Caco-2 (cell line): ENCODE measurements around the gene ZNF684. TPM values are rescaled to one million over a fixed set of nuclear protein-coding genes. Genes with fewer than 3 reads are reported as not detected.

Experiments used
- BruUV-seq: library from RNA; stranded (reverse); fragments of 400-500 nt; replicated peaks from 2 replicates; lab custom pipeline; 2021; lab: Mats Ljungman, UMichigan
- CTCF ChIA-PET: fragments of 300-600 bp; sonication (Branson Sonifier 250); formaldehyde crosslinking; loops from one replicate; lab custom pipeline; 2022; ENCODE audit warnings: antibody characterized with exemption; lab: Charles Lee
- POLR2A ChIA-PET: fragments of 300-600 bp; sonication (Branson Sonifier 250); formaldehyde crosslinking; loops from one replicate; lab custom pipeline; 2022; ENCODE audit warnings: antibody characterized with exemption; lab: Charles Lee
- DNase-seq, 2 experiments: peaks; one replicate each; pipeline versions ENCODE4 v3.0.0 to v3.0.0-alpha.2; 2020 to 2022
- H3K27me3 ChIP-seq: replicated peaks from 2 replicates; pipeline ENCODE4 v1.6.0; 2011; ENCODE audit warnings: low read length; ENCODE audit not compliant: control insufficient read depth, insufficient read depth
- H3K36me3 ChIP-seq: 2 replicates; pipeline ENCODE4 v1.5.1; 2011; ENCODE audit warnings: low read length; ENCODE audit not compliant: control insufficient read depth, insufficient read depth
- H3K4me1 ChIP-seq: fragments of 250-450 bp; sonication (Bioruptor Pico); 2 replicates; pipeline ENCODE4 v1.5.1; 2020; ENCODE audit warnings: mild to moderate bottlenecking
- H3K4me3 ChIP-seq: 2 replicates; pipeline ENCODE4 v1.5.1; 2011; ENCODE audit warnings: low read depth, mild to moderate bottlenecking, control low read depth, low read length
- H3K9me3 ChIP-seq: fragments of 250-450 bp; sonication (Bioruptor Pico); 2 replicates; pipeline ENCODE4 v1.5.1; 2020; ENCODE audit warnings: mild to moderate bottlenecking, moderate library complexity
- H3K27ac Mint-ChIP-seq: one replicate; pipeline ENCODE4 v1.8.0; 2022; ENCODE audit warnings: mixed read lengths; ENCODE audit not compliant: unreplicated experiment
- H3K27me3 Mint-ChIP-seq: one replicate; pipeline ENCODE4 v1.8.0; 2022; ENCODE audit warnings: mixed read lengths; ENCODE audit not compliant: insufficient read depth, unreplicated experiment
- H3K36me3 Mint-ChIP-seq: one replicate; pipeline ENCODE4 v1.8.0; 2022; ENCODE audit warnings: mild to moderate bottlenecking, mixed read lengths; ENCODE audit not compliant: insufficient read depth, unreplicated experiment
- H3K4me1 Mint-ChIP-seq: one replicate; pipeline ENCODE4 v1.8.0; 2022; ENCODE audit warnings: low read depth, mixed read lengths; ENCODE audit not compliant: unreplicated experiment
- H3K4me3 Mint-ChIP-seq: one replicate; pipeline ENCODE4 v1.8.0; 2022; ENCODE audit warnings: mild to moderate bottlenecking, moderate library complexity, mixed read lengths; ENCODE audit not compliant: unreplicated experiment
- H3K9me3 Mint-ChIP-seq: one replicate; pipeline ENCODE4 v1.8.0; 2022; ENCODE audit warnings: mixed read lengths; ENCODE audit not compliant: unreplicated experiment
- intact Hi-C: fragments of 100-400 bp; cut with micrococcal nuclease; formaldehyde crosslinking; loops from one replicate; pipeline ENCODE4 v1.10.0; 2022; ENCODE audit not compliant: unreplicated experiment
- total RNA-seq: library from RNA; stranded (reverse); gene quantifications from 2 replicates; pipeline ENCODE4 v1.2.3, GENCODE V29; 2022
- TF ChIP-seq, protein P1 (sequence below), 2 experiments: fragments of 200-600 bp in 1 of 2; IDR thresholded peaks; 1 replicate in 1 of 2; 2 replicates in 1 of 2; pipeline versions ENCODE4 v1.5.1 to v1.8.0; 2011 to 2022; ENCODE audit warnings: antibody characterized with exemption in 1 of 2, control low read depth in 1 of 2, inconsistent platforms in 1 of 2, low read depth in 1 of 2, low read length in 1 of 2, mild to moderate bottlenecking in 1 of 2, moderate library complexity in 1 of 2; ENCODE audit not compliant: insufficient read depth in 1 of 2, severe bottlenecking in 1 of 2, unreplicated experiment in 1 of 2

ZNF684 gene
- total RNA-seq, 1 experiment from 2014 or later, result 3.2 TPM

DNA sequence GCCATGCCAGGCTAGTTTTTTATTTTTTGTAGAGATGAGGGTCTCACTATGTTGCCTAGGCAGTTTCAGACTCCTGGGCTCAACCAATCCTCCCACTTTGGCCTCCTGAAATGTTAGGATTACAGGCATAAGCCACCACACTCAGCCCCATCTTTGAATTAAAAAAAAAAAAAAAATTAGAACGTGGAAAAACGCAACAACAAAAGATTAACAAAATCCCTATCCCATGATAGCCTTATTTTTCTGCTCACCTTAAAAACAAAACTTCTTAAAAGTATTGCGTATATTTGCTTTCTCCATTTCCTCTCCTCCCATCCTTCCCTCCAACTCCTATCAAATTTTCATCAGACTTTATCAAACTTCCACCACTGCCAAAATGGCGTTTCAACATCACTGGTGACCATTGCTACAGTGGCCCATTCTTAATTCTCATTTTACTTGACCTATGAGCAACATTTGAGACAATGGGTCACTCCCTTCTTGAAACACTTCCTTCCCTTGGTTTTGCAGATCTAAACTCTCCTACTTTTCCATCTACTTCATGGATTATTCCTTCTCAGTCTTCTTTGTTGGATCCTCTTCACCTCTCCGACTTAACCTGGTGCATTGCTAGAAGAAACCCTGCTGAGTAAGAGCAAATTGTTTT, 579 bp upstream of the ZNF684 start:
- peak in 1 of 2 experiments; percentile 1 for DNase-seq
- TSS peak; percentile 93 for BruUV-seq
- H3K4me3 ChIP-seq, result peak overlapping the region; percentile 47
- no peaks in the 10 kb centered on the region for H3K27me3 ChIP-seq
- CTCF ChIA-PET, result no interaction called here
- peak overlapping the region; percentile 88 for H3K4me3 Mint-ChIP-seq
- TF ChIP-seq, protein P1, sequence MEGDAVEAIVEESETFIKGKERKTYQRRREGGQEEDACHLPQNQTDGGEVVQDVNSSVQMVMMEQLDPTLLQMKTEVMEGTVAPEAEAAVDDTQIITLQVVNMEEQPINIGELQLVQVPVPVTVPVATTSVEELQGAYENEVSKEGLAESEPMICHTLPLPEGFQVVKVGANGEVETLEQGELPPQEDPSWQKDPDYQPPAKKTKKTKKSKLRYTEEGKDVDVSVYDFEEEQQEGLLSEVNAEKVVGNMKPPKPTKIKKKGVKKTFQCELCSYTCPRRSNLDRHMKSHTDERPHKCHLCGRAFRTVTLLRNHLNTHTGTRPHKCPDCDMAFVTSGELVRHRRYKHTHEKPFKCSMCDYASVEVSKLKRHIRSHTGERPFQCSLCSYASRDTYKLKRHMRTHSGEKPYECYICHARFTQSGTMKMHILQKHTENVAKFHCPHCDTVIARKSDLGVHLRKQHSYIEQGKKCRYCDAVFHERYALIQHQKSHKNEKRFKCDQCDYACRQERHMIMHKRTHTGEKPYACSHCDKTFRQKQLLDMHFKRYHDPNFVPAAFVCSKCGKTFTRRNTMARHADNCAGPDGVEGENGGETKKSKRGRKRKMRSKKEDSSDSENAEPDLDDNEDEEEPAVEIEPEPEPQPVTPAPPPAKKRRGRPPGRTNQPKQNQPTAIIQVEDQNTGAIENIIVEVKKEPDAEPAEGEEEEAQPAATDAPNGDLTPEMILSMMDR (IDR thresholded peaks at IDR 0.05; ENCODE audit: insufficient read depth in 1 of 2, low read depth in 1 of 2, low read length in 1 of 2, severe bottlenecking in 1 of 2, unreplicated experiment in 1 of 2), result no peak
- H3K36me3 ChIP-seq, result no peaks in the 10 kb centered on the region
- H3K9me3 Mint-ChIP-seq, result peaks cover 12% of the 10 kb centered on the region
- POLR2A ChIA-PET, result interaction anchor here (0.7 to 2.0 kb wide), 3 partner anchors 23 to 160 kb away, joined by 3 to 11 read pairs (median 9); partner anchors contain the start of gene NFYC
- no peaks in the 10 kb centered on the region for H3K36me3 Mint-ChIP-seq
- H3K4me1 ChIP-seq, result 0 out of 2 replicates have a peak, but pooled peaks cover 6% of the 10 kb centered on the region
- peak overlapping the region; percentile 89 for H3K27ac Mint-ChIP-seq
- H3K27me3 Mint-ChIP-seq, result peaks cover 2% of the 10 kb centered on the region
- H3K9me3 ChIP-seq, result no peaks in the 10 kb centered on the region
- no peaks in the 10 kb centered on the region for H3K4me1 Mint-ChIP-seq
- intact Hi-C loops, result loop anchor here (5.0 kb wide), 1 partner anchor 136 kb away; the partner anchor contains the start of gene RIMS3

DNA sequence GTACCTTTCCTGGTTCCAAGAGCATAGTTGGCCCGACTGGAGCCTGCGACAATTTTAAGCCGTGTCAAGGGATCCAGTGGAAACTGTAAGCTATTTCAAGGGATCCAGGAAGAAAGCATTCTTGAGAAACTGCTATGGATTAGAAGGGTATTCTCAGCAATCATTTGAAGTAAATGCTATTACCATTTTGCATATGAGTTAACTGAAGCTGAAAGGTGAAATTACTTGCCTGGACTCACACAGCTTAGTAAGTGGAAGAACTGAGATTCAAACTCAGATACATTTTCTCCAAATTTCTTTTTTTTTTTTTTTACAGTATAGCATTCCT, 589 bp downstream of the ZNF684 start:
- no peaks in the 10 kb centered on the region for H3K36me3 ChIP-seq
- H3K4me1 Mint-ChIP-seq, result no peaks in the 10 kb centered on the region
- DNase-seq, result no peak
- H3K27me3 ChIP-seq, result no peaks in the 10 kb centered on the region
- peaks cover 12% of the 10 kb centered on the region for H3K9me3 Mint-ChIP-seq
- H3K4me1 ChIP-seq, result 0 out of 2 replicates have a peak, but pooled peaks cover 6% of the 10 kb centered on the region
- no peaks in the 10 kb centered on the region for H3K36me3 Mint-ChIP-seq
- ChIA-PET CTCF (interaction anchor here (0.6 kb wide), 1 partner anchor 369 kb away, joined by 3 read pairs; no protein-coding TSS in a partner anchor), POLR2A (interaction anchor here (1.2 to 2.0 kb wide), 2 partner anchors 24 to 159 kb away, joined by 9 to 11 read pairs; partner anchors contain the start of gene NFYC)
- no peaks in the 10 kb centered on the region for H3K9me3 ChIP-seq
- peak overlapping the region; percentile 89 for H3K27ac Mint-ChIP-seq
- TSS peak; percentile 73 for BruUV-seq
- H3K4me3 Mint-ChIP-seq, result peak overlapping the region; percentile 88
- TF ChIP-seq, protein P1 (IDR thresholded peaks at IDR 0.05; ENCODE audit: insufficient read depth in 1 of 2, low read depth in 1 of 2, low read length in 1 of 2, severe bottlenecking in 1 of 2, unreplicated experiment in 1 of 2), result no peak
- intact Hi-C loops, result loop anchor here (5.0 kb wide), 1 partner anchor 135 kb away; the partner anchor contains the start of gene RIMS3
- H3K4me3 ChIP-seq, result peak overlapping the region; percentile 47
- H3K27me3 Mint-ChIP-seq, result peaks cover 2% of the 10 kb centered on the region

DNA sequence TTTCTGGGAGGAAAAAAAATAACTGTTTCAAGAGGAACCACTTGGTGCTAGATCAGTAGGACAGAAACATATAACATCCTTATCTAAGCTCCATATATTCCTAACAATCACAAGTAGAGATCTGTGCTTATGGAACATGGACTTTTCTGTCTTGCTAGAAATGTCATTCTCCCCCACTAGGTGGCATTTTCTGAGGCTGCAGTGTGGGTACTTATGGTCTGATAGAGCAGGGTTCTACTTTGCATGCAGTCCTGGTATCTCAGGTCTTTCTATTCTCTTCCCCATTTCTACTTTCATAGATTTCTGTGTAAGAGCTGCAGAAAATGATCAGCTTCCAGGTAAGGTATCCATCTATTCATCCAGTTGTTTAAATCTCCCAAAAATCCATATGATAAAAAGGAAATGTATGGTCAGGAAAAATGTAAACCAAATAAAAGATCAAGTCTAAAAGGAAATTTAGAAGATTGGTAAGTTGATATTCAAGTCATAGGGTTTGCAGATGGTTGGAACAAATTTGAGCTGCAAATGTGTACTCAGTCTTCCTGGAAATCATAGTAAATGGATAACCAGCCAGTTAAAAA, 1.5 kb downstream of the ZNF684 start:
- intact Hi-C loops, result loop anchor here (5.0 kb wide), 1 partner anchor 134 kb away; the partner anchor contains the start of gene RIMS3
- ChIA-PET POLR2A (interaction anchor here (2.0 kb wide), 1 partner anchor 158 kb away, joined by 11 read pairs; the partner anchor contains the start of gene NFYC), CTCF (no interaction called here)
- no peak overlapping the region for H3K27ac Mint-ChIP-seq
- H3K4me3 ChIP-seq, result no peak overlapping the region
- H3K9me3 ChIP-seq, result no peaks in the 10 kb centered on the region
- peak; percentile 34 to 36 for DNase-seq
- H3K27me3 Mint-ChIP-seq, result peaks cover 2% of the 10 kb centered on the region
- peaks cover 12% of the 10 kb centered on the region for H3K9me3 Mint-ChIP-seq
- TF ChIP-seq, protein P1 (IDR thresholded peaks at IDR 0.05; ENCODE audit: insufficient read depth in 1 of 2, low read depth in 1 of 2, low read length in 1 of 2, severe bottlenecking in 1 of 2, unreplicated experiment in 1 of 2), result peak; percentile 25 to 37
- BruUV-seq, result no TSS peak
- H3K4me3 Mint-ChIP-seq, result peak overlapping the region; percentile 88
- H3K36me3 Mint-ChIP-seq, result no peaks in the 10 kb centered on the region
- no peaks in the 10 kb centered on the region for H3K4me1 Mint-ChIP-seq
- H3K36me3 ChIP-seq, result no peaks in the 10 kb centered on the region
- no peaks in the 10 kb centered on the region for H3K27me3 ChIP-seq
- 0 out of 2 replicates have a peak, but pooled peaks cover 6% of the 10 kb centered on the region for H3K4me1 ChIP-seq
